NK-92 (cell line): ENCODE data around the gene CSNK1A1.
"Not testable (repeated sequence)": the region's sequence is repeated elsewhere in the genome, so short reads cannot be mapped to it uniquely, and the experiment has no call there.

Experiments
- DNase-seq: peaks from one replicate; lab custom pipeline; 2025; ENCODE audit not compliant: unreplicated experiment; lab: John Stamatoyannopoulos, UW

The CSNK1A1 gene

DNA sequence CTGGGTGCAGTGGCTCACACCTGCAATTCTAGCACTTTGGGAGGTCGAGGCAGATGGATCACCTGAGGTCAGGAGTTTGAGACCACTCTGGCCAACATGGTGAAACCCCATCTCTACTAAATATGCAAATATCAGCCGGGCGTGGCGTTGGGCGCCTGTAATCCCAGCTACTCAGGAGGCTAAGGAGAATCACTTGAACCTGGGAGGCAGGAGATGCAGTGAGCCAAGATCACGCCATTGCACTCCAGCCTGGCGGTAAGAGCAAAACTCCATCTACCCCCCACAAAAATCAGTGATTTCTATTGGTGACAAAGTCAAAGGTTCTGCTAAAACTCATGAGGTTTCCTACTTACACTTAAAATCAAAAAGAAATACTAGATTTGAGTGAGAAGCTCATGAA lies 18.8 kb downstream of the CSNK1A1 start:
- DNase-seq, result no peak

DNA sequence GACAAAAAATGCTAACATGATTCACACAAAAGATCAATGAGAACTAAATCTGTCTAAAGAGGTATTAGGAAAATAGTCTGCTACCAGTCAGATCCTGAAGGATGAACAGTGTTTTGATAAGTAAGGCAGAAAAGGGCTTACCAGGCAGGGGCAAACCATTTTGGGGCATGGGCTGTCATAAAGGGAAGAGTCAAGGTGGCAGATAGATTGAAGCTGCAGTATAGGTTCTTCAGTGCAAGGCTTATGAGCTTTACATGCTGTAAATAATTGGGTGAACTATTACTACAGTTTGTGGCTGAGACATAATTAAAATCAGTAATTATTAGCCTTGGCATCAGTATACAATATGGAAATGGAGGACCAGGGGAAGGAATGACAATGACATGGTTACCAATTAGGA lies 21.8 kb downstream of the CSNK1A1 start:
- no peak for DNase-seq

DNA sequence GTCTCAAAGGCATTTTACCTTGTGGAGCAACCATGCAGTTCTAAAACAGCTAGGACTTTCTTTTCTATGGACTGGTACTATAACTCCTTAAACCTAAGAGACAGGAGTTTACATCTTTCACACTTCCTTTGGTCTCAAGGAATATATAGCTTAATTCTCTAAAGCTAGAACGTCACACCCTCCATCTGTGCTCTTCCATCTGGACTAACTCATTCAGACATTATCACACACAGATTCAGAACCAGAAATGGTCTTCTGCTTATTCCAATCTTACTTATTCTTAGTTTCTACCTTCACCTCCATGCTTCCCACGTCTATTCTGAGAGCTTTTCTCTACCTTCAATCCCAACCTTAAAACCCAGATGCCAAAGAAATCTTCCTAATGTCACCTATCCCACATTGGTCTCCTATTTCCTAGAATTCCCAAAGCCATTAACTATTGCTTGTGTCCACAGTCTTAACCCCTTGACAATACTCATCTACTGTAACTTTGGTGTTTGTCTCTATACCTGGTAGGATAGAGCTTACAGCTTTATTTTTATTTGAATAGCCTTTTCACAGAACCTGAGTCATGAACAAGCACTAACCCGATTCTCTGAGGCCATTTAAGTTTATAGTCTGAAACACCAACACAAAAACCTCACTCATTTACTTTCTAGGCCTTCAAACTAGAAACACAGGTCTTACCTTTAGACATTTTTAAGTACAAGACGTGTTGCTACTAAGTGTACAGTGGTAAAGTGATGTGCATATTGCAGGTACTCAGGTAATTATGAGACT lies 22.8 kb downstream of the CSNK1A1 start:
- no peak for DNase-seq

DNA sequence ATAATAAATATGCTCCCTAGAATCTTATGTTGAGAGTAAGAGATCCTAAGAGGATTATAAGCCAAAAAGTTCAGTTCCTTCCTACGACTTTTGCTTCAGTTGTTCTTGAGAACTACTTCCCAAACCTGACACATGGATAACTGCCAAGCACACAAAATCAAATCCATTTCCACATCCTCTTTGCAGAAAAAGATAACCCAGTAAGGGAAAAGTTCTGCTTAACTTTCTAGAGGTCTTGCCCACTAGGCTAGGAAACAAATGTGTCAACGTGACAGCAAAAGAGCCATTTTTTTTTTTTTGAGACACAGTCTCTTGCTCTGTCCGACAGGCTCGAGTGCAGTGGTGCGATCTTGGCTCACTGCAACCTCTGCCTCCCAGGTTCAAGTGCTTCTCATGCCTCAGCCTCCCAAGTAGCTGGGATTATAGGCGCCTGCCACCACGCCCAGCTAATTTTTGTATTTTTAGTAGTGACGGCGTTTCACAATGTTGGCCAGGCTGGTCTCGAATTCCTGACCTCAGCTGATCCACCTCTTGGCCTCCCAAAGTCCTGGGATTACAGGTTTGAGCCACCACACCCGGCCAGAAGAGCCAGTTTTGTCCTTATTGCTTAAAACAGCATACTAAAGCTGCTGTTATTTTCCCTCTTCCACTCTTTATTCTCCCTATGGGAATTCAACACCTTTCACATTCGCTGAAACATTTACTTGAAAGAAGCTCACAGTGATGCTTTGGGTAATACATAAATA lies 24.2 kb downstream of the CSNK1A1 start:
- DNase-seq, result no peak

- DNase-seq, result no peak
Observed at GRCh38 chr5:149521739-149522685, 29.2 kb downstream of the CSNK1A1 start.

- DNase-seq, result no peak
Observed at GRCh38 chr5:149519601-149520000, 31.6 kb downstream of the CSNK1A1 start.

DNA sequence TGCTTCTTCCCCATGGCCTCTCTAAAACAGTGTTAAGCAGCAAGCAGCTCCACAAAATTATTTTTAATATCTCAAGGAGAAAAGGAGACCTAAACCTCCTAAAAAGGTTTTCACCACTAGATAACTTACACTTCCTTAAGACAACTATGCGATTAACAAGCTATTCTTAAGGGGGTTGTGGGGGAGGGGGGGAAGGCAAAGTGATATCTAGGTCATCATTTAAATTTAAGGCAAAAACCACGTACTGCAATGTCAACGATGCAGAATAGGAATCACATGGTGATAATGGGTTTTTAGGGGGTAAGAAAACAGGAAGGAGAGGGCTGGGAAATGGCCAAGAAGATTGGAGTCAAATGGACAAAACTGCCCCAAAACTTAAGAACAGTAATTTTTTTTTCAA lies 32.6 kb downstream of the CSNK1A1 start:
- no peak for DNase-seq

GRCh38 chr5:149517461-149518122 lies 33.6 kb downstream of the CSNK1A1 start:
- no peak for DNase-seq

DNA sequence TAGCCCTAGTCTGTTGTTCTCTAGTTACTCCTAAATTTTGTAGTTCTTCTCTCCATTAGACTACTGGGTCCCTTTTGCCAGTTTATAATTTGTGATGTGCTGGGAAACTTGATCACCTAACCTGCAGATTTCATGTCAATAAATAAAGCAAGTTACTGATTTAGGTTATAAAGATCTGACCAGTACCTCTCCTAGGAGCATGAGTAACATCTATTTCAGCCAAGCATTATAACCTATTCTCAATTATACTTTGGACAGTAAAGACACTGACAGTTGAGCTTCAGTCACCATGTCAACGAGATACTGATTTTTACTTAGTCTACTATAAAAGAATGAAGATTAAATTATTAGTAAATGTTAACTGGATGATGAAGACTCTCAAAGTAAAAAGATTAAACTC lies 36.7 kb downstream of the CSNK1A1 start:
- DNase-seq, result no peak

DNA sequence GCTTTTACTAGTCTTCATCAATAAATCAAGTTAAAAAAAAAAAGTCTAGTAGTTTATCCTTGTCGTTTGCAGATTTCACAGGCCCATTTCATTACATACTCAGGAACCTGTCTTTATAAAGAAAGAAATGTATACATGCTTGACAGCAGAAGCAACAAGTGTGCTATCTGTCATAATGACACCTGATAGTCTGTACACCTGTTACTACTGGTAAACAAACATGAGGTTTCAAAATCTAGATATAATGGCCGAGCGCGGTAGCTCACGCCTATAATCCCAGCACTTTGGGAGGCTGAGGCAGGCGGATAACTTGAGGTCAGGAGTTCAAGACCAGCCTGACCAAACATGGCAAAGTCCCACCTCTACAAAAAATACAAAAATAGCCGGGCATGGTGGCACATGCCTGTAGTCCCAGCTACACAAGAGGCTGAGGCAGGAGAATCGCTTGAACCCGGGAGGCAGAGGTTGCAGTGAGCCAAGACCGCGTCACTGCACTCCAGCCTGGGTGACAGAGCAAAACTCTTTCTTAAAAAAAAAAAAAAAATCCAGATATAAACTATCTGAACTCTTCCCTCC lies 37.8 kb downstream of the CSNK1A1 start:
- DNase-seq, result not testable (repeated sequence)

- no peak for DNase-seq
Observed at GRCh38 chr5:149510136-149510535, 41.1 kb downstream of the CSNK1A1 start.

- DNase-seq, result no peak
Observed at GRCh38 chr5:149504677-149505076, 46.6 kb downstream of the CSNK1A1 start.

DNA sequence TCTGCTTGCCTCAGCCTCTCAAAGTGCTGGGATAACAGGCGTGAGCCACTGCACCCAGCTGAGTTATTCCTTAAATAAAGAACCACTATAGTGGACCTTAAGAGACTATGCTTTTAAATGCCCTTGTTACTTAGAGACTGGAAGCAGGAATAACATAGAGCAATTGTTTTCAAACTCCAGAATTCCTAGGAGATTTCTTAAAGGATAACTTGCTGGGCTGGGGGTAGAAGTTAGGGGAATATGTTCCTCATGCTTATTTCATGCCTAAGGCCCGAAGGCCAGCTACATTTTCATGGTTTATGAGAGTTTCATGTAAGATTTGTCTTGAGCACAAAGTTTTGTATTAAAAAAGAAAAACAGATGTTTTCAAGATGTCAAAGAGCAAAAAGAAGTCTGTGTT lies 48.2 kb downstream of the CSNK1A1 start:
- DNase-seq, result no peak

GRCh38 chr5:149500922-149501582 lies 50.2 kb downstream of the CSNK1A1 start:
- DNase-seq, result no peak

GRCh38 chr5:149498724-149499336 lies 52.4 kb downstream of the CSNK1A1 start:
- no peak for DNase-seq

- DNase-seq, result no peak
Observed at GRCh38 chr5:149497357-149497756, 53.9 kb downstream of the CSNK1A1 start.

- DNase-seq, result no peak
Observed at GRCh38 chr5:149496917-149497316, 54.3 kb downstream of the CSNK1A1 start.

- DNase-seq, result no peak
Observed at GRCh38 chr5:149496166-149496565, 55.1 kb downstream of the CSNK1A1 start.

GRCh38 chr5:149495673-149496072 lies 55.6 kb downstream of the CSNK1A1 start:
- DNase-seq, result no peak

DNA sequence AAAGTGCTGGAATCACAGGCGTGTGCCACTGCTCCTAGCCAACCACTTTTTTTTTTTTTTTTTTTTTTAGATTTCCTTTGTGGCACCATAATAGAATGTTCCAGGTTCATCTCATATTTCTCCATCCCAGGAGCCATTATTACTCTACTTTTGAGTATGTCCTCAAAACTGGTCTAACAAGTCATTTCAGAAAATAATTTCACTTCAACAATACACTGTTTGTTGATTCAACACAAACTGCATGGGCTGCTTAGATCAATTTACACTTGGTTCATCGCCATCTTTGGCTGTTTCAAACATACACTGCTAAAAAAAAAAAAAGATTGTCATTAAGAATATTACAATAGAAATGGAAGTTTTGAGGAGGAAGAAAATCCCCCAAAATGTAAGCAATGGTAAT lies 57.9 kb downstream of the CSNK1A1 start:
- DNase-seq, result no peak
